Ishikawa (cell line): ENCODE measurements around the gene CAMSAP3.

Source experiments
- CREB1 ChIP-seq: IDR thresholded peaks from 2 replicates; pipeline ENCODE4 v1.6.1; 2012; ENCODE audit warnings: low read depth
- EGR1 ChIP-seq: IDR thresholded peaks from 2 replicates; pipeline ENCODE4 v1.6.1; 2012
- RAD21 ChIP-seq: IDR thresholded peaks from 2 replicates; pipeline ENCODE4 v1.6.1; 2012; ENCODE audit warnings: low read depth
- REST ChIP-seq: IDR thresholded peaks from 2 replicates; pipeline ENCODE4 v1.6.1; 2012; ENCODE audit warnings: low read depth, mild to moderate bottlenecking
- TAF1 ChIP-seq: IDR thresholded peaks from 2 replicates; pipeline ENCODE4 v1.6.1; 2012; ENCODE audit warnings: low read depth, mild to moderate bottlenecking
- YY1 ChIP-seq: IDR thresholded peaks from 2 replicates; pipeline ENCODE4 v1.6.1; 2012; ENCODE audit warnings: low read depth
- ZBTB7A ChIP-seq: IDR thresholded peaks from 2 replicates; pipeline ENCODE4 v1.6.1; 2012; ENCODE audit warnings: low read depth

GRCh38 chr19:7662657-7663056, 67.0 kb downstream of the CAMSAP3 start:
- TF ChIP-seq REST (no peak), TAF1 (no peak), EGR1 (no peak), RAD21 (no peak), ZBTB7A (no peak), YY1 (no peak), CREB1 (no peak)
